ENCODE results near the gene UBASH3A. TPM values are rescaled to one million over a fixed set of nuclear protein-coding genes. Genes with fewer than 3 reads are reported as not detected.

Gene UBASH3A
- total RNA-seq, 3 donors from 2014 or later = 0.32 to 1.5 (median 0.66) TPM

DNA sequence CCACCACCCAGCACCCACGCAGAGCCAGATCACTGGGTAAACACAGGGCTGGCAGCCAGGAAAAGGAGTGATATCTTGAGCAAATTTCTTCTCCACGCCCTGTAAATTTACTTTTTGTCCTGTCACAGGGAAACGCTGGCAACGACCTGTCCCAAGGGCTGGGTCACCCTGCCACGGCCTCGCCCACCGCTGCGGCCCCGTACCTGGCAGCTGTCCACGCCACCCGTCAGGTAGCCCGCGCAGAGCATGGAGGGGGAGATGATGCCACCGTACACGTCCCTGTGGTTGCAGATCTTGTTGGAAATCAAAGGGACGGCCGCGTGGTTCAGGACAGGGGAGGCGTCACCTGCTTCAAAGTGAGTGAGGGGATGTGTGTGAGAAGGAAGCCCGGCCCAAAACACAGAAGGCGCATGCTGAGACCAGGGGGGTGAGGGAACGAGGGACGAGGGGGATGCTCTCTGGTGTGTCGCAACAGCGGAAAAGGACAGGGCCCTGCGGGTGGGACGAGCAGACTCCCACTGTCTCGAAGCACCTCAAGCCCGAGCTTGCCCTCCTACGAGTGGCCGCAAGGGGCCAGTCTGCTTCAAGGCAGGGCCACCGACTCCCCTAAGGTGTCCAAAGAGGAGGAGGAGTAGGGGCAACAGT, 27.2 kb upstream of the UBASH3A start:
- peak in 1 of 2 donors; percentile 49 for DNase-seq (ENCODE audit: low spot score in 2 of 2)
- TF ChIP-seq, protein P1, sequence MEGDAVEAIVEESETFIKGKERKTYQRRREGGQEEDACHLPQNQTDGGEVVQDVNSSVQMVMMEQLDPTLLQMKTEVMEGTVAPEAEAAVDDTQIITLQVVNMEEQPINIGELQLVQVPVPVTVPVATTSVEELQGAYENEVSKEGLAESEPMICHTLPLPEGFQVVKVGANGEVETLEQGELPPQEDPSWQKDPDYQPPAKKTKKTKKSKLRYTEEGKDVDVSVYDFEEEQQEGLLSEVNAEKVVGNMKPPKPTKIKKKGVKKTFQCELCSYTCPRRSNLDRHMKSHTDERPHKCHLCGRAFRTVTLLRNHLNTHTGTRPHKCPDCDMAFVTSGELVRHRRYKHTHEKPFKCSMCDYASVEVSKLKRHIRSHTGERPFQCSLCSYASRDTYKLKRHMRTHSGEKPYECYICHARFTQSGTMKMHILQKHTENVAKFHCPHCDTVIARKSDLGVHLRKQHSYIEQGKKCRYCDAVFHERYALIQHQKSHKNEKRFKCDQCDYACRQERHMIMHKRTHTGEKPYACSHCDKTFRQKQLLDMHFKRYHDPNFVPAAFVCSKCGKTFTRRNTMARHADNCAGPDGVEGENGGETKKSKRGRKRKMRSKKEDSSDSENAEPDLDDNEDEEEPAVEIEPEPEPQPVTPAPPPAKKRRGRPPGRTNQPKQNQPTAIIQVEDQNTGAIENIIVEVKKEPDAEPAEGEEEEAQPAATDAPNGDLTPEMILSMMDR (IDR thresholded peaks at IDR 0.05) = peak in 1 of 3 donors; percentile 37
- no peak for TF ChIP-seq POLR2A (IDR thresholded peaks at IDR 0.05)
- intact Hi-C loops (cut with DNase I; ENCODE audit: low total_unique reads) = no loop called here
- no peaks in the 10 kb centered on the region for H3K9me3 ChIP-seq
- H3K27me3 ChIP-seq = peaks cover 0 to 4% of the 10 kb centered on the region in 2 donors
- H3K27ac ChIP-seq = no peak overlapping the region
- no peaks in the 10 kb centered on the region for H3K36me3 ChIP-seq
- H3K4me1 ChIP-seq = no peaks in the 10 kb centered on the region
- peak overlapping the region in 1 of 3 donors; percentile 15 for H3K4me3 ChIP-seq

DNA sequence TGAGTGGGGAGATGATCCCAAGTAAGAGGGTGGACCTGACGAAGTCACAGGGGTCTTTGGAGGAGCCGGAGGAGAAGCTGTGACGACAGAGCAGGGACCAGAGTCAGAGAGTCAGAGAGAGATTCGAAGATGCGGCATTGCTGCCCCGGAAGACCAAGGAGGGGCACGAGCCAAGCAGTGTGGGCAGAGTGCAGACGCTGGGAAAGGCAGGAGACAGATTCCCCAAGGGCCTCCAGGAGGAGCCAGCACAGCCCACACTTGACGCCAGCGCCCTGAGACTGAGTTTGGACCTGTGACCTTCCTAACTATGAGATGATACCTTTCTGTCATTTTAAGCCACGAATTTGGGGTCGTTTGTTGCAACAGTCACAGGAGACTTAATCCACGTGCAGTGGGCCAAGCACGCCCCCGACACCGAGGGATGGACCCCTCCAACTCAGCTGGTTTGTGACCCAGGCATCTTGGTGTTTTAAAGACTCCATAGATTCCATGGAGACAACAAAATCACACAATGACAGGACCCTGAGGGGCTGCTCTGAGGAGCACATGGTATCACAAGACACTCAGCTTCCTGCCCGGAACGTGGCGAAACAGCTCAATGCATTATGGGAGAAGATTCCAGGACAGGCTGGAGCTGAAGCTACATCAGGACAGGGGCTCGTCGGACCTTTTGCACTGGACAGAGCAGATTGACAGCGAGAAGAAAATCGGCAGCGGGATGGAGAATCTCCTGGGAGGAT, 26.3 kb upstream of the UBASH3A start:
- H3K9me3 ChIP-seq = no peaks in the 10 kb centered on the region
- TF ChIP-seq, protein P1 (IDR thresholded peaks at IDR 0.05) = no peak
- TF ChIP-seq POLR2AphosphoS5 (IDR thresholded peaks at IDR 0.05) = no peak
- no peak for TF ChIP-seq POLR2A (IDR thresholded peaks at IDR 0.05)
- peak in 1 of 2 donors; percentile 28 for DNase-seq (ENCODE audit: low spot score in 2 of 2)
- peaks cover 0 to 4% of the 10 kb centered on the region in 2 donors for H3K27me3 ChIP-seq
- no peaks in the 10 kb centered on the region for H3K36me3 ChIP-seq
- H3K4me3 ChIP-seq = no peak overlapping the region
- no peak overlapping the region for H3K27ac ChIP-seq
- no peaks in the 10 kb centered on the region for H3K4me1 ChIP-seq
- intact Hi-C loops (cut with DNase I; ENCODE audit: low total_unique reads) = no loop called here

DNA sequence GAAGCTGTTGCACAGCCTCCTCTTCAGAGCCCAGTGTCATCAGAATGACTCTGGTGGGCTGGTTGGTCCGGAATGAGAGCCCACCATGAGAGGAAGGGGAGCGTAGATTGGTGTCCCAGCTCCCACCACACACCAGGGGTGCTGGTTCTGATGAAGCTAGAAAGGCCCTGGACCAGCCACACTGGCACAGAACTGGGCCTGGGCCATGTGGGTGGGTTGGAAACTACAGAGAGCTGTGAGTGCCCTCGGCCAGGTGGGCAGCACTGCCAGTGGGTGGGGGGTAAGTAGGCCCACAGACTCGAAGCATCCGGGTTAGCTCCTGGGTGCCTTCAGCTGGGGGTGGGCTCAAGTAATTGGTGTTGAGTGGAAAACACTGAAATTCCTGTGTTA, 25.8 kb upstream of the UBASH3A start:
- Histone ChIP-seq H3K27me3 (peaks cover 0 to 4% of the 10 kb centered on the region in 2 donors), H3K4me3 (no peak overlapping the region), H3K9me3 (no peaks in the 10 kb centered on the region), H3K27ac (no peak overlapping the region), H3K4me1 (no peaks in the 10 kb centered on the region), H3K36me3 (no peaks in the 10 kb centered on the region)
- peak in 1 of 2 donors; percentile 31 for DNase-seq (ENCODE audit: low spot score in 2 of 2)
- TF ChIP-seq POLR2AphosphoS5 (IDR thresholded peaks at IDR 0.05) (no peak), POLR2A (IDR thresholded peaks at IDR 0.05) (no peak)
- TF ChIP-seq, protein P1 (IDR thresholded peaks at IDR 0.05) = no peak
- intact Hi-C loops (cut with DNase I; ENCODE audit: low total_unique reads) = no loop called here

DNA sequence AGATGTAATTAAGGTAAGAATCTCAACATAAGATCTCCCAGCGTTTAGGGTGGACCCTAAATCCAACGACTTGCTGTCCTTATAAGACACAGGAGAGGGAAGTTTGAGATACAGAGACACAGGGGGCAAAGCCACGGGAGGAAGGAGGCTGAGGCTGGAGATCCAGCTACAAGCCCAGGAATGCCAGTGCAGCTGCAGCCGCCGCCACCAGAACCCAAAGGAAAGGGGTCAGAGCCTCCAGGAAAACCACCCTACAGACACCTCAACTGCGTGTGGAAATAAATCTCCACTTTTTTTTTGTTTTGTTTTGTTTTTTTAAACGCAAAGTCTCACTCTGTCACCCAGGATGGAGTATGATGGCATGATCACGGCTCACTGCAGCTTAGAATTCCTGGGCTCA, 25.3 kb upstream of the UBASH3A start:
- Histone ChIP-seq H3K27ac (no peak overlapping the region), H3K4me1 (no peaks in the 10 kb centered on the region), H3K27me3 (peaks cover 0 to 4% of the 10 kb centered on the region in 2 donors), H3K4me3 (no peak overlapping the region), H3K36me3 (no peaks in the 10 kb centered on the region), H3K9me3 (no peaks in the 10 kb centered on the region)
- peak in 1 of 2 donors; percentile 9 for DNase-seq (ENCODE audit: low spot score in 2 of 2)
- intact Hi-C loops (cut with DNase I; ENCODE audit: low total_unique reads) = no loop called here
- no peak for TF ChIP-seq POLR2A (IDR thresholded peaks at IDR 0.05)
- no peak for TF ChIP-seq POLR2AphosphoS5 (IDR thresholded peaks at IDR 0.05)
- TF ChIP-seq, protein P1 (IDR thresholded peaks at IDR 0.05) = no peak
